GM21528 (cell line): ENCODE measurements around the gene SMURF1.
"Not testable (repeated sequence)": the region's sequence is repeated elsewhere in the genome, so short reads cannot be mapped to it uniquely, and the experiment has no call there.

ENCODE experiments used
- ATAC-seq: cut with Tn5 transposase; IDR thresholded peaks from one replicate; pipeline ENCODE4 v1.9.1; 2021; ENCODE audit warnings: mild to moderate bottlenecking, moderate library complexity; ENCODE audit not compliant: unreplicated experiment, low FRiP score

Gene SMURF1

GRCh38 chr7:99101516-99101915 lies 42.4 kb downstream of the SMURF1 start:
- ATAC-seq = not testable (repeated sequence)

GRCh38 chr7:99099499-99100077 lies 44.3 kb downstream of the SMURF1 start:
- no peak for ATAC-seq

GRCh38 chr7:99098824-99099498 lies 44.9 kb downstream of the SMURF1 start:
- ATAC-seq = no peak

- no peak for ATAC-seq
Measured at GRCh38 chr7:99098286-99098823, 45.6 kb downstream of the SMURF1 start.

- no peak for ATAC-seq
Measured at GRCh38 chr7:99097730-99098129, 46.2 kb downstream of the SMURF1 start.

- ATAC-seq = no peak
Measured at GRCh38 chr7:99096124-99096887, 47.6 kb downstream of the SMURF1 start.

GRCh38 chr7:99095698-99096097 lies 48.2 kb downstream of the SMURF1 start:
- no peak for ATAC-seq

- ATAC-seq = no peak
Measured at GRCh38 chr7:99094401-99094800, 49.5 kb downstream of the SMURF1 start.

GRCh38 chr7:99092064-99092720 lies 51.7 kb downstream of the SMURF1 start:
- no peak for ATAC-seq

- ATAC-seq = no peak
Measured at GRCh38 chr7:99090771-99091542, 53.0 kb downstream of the SMURF1 start.

- ATAC-seq = no peak
Measured at GRCh38 chr7:99089914-99090629, 53.8 kb downstream of the SMURF1 start.

GRCh38 chr7:99086944-99087343 lies 57.0 kb downstream of the SMURF1 start:
- ATAC-seq = no peak

- ATAC-seq = no peak
Measured at GRCh38 chr7:99086532-99086931, 57.4 kb downstream of the SMURF1 start.

GRCh38 chr7:99083733-99084132 lies 60.2 kb downstream of the SMURF1 start:
- ATAC-seq = no peak

GRCh38 chr7:99083068-99083651 lies 60.7 kb downstream of the SMURF1 start:
- ATAC-seq = no peak

- no peak for ATAC-seq
Measured at GRCh38 chr7:99080679-99081078, 63.2 kb downstream of the SMURF1 start.

- ATAC-seq = no peak
Measured at GRCh38 chr7:99079104-99079503, 64.8 kb downstream of the SMURF1 start.

GRCh38 chr7:99078416-99078815 lies 65.5 kb downstream of the SMURF1 start:
- no peak for ATAC-seq

- no peak for ATAC-seq
Measured at GRCh38 chr7:99076615-99077014, 67.3 kb downstream of the SMURF1 start.
